ENCODE results near the gene ULBP1.
"Not testable (repeated sequence)": the region's sequence is repeated elsewhere in the genome, so short reads cannot be mapped to it uniquely, and the experiment has no call there.

The ULBP1 gene

DNA sequence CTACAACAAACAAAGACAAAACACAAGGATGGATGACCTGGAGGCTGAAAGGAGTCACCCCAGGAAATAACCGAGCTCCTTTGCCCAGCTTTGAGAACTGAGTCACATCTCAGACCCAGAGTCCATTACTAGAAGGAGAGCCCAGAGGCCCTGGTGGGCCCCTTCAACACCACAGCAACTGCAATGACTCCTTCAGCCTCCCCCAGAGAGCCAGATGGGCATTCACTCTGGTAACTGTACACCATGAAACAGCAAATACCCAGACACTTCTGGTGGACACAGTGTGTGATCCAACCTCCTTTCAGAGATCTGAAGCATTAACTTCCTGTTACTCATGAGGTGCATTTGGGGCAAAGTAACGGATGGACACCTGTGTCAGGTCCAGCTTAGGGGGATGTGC, 39.0 kb downstream of the ULBP1 start:
- no peak for FAIRE-seq

DNA sequence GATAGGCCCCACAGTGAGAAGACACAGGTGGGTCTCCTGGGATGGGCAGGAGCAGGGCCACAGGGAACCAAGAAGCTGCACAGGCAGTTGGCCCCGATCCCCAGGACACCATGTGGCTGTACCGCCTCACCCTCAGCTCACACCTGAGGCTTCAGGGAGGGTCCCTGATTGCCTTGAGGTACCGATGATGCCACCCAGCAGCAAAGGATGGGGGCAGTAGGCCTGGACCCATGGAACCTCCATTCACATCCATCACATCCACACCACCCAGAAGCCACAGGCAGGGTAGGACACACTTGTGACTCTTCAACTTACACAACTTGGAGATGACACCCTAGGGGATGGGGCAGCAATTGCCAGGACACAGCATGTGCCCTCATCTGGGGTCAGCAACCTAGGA, 39.9 kb downstream of the ULBP1 start:
- not testable (repeated sequence) for DNase-seq (ENCODE audit: insufficient read length, low spot score); FAIRE-seq

More for the DNA sequence above, 39.0 kb downstream of the ULBP1 start:
- no peak for DNase-seq (ENCODE audit: insufficient read length, low spot score)

DNA sequence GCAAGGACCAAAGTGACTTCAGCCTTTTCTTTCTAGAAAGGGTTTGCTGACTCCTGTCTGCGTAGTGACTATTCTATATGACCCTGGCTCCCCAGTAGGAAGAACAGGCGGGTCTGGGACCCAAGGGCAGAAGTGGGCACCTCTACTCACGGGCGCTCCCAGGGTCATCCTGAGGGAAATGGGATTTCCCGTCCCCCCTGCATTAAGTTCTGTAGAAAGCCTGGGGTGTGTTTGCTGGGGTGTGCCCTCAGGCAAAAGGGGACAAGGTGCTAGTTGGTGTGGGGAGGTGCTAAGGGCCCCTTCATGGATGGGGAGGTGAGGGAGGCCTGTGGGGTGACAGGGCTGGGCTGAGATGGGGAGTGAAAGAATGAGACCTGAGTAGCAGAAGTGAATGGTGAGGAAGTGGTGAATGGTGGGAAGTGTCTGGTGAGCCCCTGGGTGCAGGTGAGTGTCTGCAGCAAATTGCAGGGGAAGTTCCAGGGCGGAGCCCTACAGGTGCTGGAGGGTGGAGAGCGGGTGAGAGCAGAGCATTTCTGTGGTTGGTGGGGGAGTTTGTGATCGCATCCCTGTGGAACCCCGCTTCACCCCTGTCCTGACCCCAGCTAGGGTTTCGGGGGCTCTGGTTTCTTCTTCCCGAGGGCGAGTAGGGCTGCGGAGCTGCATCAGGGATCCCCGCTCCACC, 40.5 kb downstream of the ULBP1 start:
- DNase-seq (ENCODE audit: insufficient read length, low spot score): no peak
- no peak for FAIRE-seq

DNA sequence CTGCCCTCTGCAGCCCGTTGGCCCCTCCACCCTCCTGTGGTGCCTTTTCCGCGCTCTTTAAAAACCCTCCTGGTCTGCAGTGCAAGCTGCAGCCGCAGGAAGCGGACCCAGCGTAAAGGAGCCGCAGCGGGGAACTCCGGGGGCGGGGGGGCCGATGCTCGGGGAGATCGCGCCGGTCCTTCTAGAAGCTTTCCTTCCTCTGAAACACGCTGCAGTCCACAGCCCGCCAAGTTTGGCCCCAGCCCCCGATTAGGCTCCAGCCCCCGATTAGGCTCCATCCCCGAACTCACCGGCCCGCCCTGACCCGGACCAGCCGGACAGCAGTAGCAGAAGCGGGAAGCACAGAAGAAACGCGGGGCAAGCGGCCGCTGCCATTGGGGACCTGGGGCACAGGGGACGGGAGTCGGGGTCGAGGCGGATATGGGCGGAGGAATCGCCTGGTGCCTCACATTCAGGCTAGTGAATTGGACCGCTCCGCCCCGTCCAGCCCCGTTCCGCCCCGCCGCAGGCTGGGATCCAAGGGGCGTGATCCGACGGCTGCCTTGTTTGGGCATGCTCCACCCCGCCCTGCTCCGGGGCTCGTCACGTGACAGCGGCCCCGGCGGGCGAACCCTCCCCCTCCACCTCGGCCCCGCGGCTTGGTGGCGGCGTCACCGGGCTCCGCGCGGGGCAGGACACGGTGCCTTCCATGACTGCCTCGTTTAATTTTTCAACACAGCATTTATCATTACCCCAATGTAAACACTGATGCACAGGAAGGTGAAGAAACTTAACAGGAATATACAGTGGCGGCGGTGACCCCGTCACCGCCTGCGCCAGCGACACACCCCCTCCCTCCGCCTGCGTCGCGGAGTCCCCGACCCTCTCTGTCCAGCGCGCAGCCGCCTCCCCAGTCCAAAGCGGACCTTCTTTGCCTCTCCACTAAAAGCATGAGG, 41.3 kb downstream of the ULBP1 start:
- DNase-seq (ENCODE audit: insufficient read length, low spot score) (peak; percentile 65), FAIRE-seq (peak; percentile 26)

DNA sequence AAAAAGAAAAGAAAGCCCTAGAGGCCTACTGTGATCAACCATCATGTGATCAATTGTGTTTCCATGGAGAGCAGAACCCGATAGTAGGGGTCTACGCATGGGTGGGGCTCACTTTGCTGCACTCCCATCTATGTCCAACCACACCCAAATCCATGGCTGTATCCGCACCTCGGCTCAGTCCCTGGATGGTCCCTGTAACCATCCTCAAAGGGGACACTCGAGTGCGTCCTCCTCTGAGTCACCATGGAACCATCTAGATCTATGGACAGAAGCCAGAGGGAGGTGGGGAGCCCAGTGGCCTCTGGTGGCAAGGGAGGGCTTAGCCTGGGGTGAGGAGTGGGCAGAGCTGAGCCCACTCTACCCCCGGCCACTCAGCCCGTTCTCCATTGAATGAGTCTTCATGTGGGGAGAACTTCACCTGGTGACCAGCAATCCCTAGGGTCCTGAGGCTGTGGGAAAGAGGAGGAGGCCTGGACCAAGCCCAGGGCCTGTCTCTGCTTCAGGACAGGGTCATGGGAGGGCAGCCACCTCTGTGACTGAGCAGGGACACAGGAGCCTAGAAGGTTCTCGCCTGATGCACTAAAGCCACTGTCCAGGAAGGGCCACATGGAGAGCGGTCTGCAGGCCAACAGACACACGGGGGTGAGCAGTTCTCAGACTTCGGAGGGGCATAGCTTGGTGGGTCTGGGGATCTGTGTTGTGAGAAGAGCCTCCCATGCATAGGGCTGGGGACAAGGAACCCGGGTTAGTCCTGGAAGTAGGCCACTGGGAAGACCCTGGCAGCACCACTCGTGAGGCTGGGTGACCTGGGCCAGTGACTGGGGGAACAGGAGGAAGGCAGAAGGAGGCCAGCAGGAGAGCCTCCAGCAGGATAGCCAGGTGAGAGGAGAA, 42.3 kb downstream of the ULBP1 start:
- no peak for FAIRE-seq
- DNase-seq (ENCODE audit: insufficient read length, low spot score): no peak

DNA sequence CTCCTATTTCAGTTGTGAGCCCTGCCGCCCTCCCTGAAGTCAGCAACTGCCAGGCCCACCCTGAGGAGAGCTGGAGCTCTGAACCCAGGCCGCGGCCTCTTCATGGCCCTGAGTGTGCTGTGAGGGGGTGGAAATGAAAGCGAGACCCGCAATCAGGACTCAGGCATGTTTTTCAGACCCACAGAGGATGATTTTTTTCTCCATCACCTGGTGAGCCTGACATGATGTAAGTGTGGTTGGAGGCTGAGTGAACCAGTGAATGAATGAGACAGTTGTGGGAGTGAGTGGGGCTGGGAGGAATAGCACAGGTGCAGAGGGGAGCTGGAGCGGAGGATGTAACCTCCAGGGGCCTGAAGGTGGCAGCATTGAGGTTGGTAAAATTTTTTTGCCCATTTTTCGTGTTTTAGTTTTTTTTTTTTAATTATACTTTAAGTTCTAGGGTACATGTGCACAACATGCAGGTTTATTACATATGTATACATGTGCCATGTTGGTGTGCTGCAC, 43.3 kb downstream of the ULBP1 start:
- FAIRE-seq: no peak
- DNase-seq (ENCODE audit: insufficient read length, low spot score): no peak

DNA sequence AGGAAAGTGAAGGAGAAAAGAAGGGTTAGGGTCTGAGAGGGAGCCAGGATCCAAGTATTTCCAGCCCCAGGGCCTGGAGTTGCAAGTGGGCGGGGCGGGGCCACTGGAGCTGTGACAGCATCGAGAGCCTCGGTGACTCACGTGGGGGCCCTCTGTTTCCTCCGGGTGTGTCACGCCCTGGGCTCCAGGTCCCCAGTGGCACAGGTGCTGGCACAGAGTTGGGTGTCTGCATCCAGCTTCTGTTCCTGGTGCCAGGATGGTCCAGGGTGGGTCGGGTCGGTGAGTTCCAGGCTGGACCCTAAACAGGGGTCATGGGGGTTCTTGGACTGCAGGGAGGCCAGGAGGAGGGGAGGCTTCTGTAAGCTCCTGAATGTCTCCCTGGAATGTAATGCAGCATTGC, 44.8 kb downstream of the ULBP1 start:
- no peak for DNase-seq (ENCODE audit: insufficient read length, low spot score)
- FAIRE-seq: no peak

DNA sequence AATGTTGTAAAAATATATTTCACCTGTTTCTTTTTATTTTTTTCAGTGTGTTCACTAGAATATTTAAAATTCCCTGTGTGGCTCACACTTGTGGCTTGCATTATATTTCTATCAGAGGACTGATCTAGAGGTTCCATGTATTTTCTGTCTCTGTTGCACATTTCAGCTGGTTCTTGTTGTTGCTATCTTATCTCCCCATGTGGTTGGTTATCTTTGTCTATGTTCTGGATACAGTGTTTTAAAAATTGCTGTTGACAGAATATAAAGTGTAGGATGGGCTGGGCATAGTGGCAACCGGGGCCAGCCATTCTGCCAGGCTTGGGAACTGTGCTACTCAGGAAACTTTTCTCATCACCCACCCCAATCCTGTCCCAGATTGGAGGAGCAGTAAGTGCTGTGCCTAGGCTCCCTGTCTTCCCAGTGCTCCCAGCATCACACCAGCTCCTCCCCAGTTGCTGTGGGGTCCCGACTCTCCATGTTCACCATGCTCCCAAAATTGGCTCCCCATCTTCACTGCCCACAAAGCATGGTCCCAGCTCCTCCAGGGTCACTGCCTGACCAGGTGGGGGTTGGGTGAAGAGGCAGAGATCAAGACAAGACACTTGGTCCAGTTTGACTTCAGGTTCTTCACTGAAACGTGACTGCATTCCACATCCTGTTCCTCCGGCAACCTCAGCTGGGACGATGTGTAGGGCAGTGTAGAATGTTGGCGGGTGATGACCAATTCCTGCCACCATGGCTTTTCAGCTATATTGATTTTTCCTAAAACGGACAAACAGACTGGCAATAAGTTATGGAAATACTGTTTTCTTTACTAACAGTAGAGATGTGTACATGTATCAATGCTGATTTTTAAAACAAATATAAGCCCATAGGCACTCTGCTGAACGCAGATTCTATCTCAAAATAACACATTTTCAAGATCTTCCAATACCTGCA, 49.4 kb downstream of the ULBP1 start:
- not testable (repeated sequence) for FAIRE-seq

DNA sequence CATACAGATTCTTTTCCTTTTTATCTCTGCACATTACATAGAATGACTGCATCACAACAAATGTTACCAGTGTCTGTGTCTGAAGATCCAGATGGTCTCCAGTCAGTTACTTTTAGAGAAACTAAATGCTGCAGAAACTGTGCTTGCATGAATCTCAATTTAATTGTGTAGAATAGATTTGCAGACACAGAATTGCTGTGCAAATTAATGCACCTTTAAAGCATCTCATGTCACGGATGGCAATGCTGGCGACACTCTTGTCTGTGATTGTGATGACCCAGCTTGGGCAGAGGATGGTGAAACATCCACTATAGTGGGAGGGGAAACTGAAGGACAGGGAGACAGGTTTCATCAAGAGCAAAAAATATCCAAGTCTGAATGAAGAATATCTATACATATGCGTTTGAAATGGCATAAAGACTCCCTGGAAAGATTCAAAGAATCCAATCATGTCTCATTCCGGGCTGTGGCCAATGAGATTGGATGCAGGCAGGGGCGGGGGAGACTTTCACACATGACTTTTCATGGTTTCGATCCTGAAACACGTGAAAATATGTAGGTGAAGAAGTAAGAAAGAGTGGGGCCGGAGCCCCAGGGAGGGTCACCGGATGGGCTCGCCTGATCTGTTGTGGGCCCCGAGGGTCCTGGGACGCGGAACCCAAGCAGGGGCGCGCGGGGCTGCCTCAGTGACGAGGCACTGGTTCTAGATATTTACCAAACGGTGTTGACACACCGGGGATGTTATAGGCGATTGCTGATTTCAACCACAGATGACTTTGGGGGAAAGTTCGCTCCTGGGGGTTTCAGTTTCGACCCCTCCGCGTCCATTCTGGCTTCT, 50.3 kb downstream of the ULBP1 start:
- FAIRE-seq; DNase-seq (ENCODE audit: insufficient read length, low spot score): not testable (repeated sequence)

More for the DNA sequence above, 49.4 kb downstream of the ULBP1 start:
- DNase-seq (ENCODE audit: insufficient read length, low spot score): not testable (repeated sequence)

DNA sequence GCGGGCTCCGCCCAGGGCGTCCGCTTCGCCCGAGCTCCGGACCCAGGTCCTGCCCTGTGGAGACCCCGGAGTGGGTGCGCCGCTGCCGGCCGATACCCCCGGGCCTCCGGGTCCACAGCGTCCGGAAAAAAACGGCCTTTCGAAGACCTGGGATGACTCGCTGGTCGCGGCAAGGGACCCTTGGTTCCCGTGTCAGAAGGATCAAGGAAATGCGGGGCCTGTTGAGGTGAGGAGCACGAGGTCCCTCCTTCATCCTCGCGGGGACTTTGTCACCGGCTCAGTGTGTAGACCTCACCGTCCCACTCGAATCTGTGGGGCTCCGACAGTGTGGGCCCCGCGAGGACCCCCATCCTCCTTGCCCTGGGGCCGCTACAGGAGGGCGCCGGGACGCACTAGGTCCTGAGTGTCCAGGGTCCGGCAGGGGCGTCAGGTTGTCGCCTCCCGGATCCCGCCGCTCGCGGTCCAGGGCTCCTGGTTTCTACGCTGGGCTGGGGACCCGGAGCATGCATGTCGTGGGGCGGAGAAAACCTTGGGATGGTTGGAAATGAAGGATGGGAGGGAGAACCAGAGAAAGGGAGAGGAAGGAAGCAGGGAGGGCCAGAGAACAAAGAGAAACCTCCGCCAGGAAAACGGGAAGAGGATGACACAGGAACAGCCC, 51.0 kb downstream of the ULBP1 start:
- FAIRE-seq; DNase-seq (ENCODE audit: insufficient read length, low spot score): not testable (repeated sequence)

DNA sequence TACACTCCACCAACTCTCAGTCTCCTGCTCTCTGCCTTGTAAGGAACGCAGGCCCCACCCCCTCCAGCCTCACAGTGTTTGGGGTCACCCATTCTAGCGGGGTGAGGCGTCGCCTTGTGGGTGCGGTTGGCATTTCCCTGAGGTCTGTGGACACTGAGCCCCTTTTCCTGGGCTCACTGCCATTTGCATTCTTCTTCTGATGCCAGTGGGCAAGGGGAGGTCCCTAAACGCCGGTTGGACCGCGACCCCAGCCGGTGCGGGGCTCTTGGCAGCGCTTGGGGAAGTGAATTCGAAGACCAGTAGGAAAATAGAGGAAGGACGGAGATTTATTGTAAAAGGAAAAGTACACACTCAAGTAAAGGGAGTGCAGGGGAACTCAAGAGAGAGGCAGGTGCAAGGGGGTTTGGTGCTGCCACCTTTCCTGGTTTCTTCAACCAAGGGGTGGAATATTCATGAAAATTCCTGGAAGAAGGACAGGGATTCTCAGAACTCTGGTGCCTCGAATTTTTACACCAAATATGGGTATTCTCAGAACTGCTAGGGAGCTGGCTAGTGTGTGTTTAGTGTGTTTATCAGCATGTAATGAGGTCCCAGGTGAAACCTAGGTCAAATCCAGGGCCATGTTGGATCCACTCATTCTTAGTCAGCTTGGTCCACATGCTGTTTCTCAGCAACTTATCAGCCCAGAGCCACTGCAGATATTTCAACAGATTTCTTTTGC, 51.7 kb downstream of the ULBP1 start:
- FAIRE-seq: not testable (repeated sequence)

DNA sequence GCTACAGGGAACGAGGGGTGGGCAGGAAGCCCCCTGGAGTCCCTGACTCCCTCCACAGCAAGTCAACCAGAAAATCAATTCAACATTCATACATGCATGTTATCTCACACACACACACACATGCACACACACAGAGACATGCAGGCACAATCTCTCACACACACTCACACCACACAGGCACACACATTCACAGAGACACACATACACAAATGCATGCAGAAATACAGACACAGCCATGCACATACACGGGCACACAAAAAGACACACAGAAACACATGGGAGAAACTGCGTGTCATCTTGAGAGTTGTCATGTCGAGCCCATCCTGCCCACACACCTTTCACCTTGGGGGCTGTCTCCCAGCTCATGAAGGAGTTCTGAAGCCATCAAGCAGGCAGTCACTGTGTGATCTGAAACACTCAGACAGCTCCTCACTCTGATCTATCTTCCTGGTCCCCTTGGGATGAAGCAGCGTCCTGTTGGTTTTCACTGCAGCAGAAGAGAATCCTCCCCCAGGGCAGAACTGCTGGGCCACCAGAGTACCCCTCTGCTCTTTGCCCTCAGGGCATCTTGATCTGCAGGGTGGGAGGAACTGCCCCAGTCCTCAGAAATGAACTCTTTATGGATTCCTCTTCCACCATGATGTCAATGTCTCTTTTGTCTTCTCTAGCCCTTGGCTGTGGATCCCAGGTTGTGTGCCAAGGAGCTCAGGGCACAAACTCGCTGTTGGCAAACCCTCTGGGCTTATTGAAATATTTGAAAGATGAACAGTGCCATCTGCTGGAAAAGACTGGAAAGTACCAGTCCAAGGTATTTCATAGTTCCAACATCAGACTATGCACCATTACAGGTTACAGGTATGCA, 52.8 kb downstream of the ULBP1 start:
- FAIRE-seq (peak; percentile 76), DNase-seq (ENCODE audit: insufficient read length, low spot score) (no peak)

More for the DNA sequence above, 51.7 kb downstream of the ULBP1 start:
- DNase-seq (ENCODE audit: insufficient read length, low spot score): not testable (repeated sequence)

DNA sequence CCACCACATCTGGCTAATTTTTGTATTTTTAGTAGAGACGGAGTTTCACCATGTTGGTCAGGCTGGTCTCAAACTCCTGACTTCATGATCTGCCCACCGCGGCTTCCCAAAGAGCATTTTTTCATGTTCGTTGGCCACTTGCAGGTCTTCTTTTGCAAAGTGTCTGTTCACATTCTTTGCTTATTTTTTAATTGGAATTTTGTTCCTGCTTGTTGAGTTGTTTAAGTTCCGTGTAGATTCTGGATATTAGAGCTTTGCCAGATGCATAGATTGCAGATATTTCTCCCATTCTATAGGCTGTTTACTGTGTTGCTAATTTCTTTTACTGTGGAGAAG, 53.4 kb downstream of the ULBP1 start:
- DNase-seq (ENCODE audit: insufficient read length, low spot score); FAIRE-seq: not testable (repeated sequence)

DNA sequence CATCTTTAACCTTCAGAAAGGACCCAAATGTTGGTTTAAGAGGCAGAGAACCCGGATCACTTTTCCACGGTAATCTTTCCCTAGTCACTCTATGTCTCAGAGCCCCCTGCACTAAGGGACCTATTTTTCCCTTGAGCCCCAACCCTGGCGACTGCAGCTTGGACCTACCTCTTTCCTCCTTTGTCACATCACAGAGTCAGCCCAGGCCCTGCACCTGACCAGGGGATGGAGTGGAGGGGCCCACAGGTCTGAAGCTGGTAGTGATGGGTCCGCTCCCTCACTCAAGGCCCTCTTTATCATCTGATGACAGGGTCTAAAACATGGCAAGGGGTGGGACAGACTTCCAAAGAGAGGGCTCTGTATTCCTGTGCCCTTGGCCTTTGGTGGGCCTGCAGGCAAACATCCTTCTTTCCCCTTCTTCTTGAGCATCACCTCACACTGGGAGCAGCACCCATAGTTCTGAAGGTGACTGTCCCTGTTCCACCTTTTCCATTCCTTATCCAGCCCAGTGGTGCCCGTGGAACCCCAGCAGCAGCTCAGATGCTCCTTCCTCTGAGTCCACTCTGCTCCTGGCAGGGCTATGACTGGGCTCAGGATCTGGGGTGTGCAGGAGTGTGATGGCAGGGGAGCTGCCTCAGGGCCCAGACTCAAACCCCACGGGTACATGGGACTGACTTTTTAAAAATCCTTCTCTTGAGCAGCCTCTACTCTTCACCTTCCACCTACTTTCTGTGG, 55.3 kb downstream of the ULBP1 start:
- DNase-seq (ENCODE audit: insufficient read length, low spot score) (no peak), FAIRE-seq (no peak)

DNA sequence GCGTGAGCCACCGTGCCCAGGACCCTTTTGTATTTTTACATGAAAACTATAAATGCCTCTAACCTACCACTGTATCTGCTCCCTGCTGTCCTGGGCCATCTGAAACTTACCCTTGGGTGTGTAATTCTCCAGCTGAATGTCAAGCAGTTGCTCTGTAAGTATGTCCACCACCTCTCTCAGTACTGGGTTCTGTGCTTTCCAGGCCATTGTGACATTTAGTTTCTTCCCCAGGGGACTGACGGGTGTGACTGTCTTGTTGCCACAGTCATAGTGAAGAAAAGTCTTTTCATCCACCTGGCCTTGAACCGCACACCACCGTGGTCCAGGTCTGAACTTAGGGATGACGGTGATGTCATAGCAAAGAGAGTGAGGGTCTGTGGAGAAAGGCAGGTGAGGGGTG, 58.1 kb downstream of the ULBP1 start:
- not testable (repeated sequence) for DNase-seq (ENCODE audit: insufficient read length, low spot score); FAIRE-seq

All from GM19239 (cell line).